ENCODE data around the gene RHOT2. TPM values are rescaled to one million over a fixed set of nuclear protein-coding genes. Genes with fewer than 3 reads are reported as not detected.

The RHOT2 gene
- polyA plus RNA-seq, 1 donor (not counting 4 experiments of a cell fraction or from before 2014, with no cell fraction given): 58.7 TPM

DNA sequence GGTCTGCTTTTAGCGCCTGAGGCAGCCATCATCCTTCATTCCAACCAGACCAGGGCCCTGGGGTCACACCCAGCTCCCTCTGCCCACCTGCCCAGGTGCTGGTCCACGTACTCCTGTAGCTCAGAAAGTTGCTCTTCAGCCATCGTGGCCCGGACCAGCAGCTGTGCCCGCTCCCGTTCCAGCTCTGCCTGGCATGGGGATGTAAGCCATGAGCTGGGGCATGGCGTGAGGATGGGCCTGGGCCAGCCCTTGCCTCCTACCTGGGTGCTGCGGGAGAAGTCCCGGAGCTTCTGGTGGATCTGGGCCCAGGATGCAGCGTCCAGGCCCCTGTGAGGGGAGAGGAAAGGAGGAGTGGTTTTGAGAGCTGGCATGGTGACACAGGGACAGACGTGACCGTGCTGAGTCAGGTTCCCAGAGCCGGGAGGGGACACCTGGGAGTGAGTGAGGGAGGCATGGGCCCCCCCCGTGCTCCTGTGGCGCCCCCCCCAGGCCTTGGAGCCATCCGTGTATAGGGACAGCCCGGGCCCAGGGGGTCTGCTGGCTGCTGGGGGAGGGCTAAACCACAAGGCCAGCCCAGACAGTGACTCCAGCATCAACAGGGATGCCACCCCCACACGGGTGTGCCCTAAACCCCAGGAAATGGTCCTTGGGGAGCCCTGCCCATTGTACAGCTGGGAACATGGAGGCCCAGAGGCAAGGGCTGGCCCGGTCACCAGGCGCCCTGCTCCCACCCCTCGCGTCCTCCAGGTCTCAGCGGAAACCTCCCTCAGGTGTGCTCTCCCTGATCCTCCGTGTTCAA lies 55.1 kb downstream of the RHOT2 start:
- Histone ChIP-seq H3K9ac (ENCODE audit: control insufficient read depth, extremely low read depth, insufficient read depth, low read length) (no peak overlapping the region), H3K4me3 (ENCODE audit: control insufficient read depth in 2 of 3, extremely low read depth in 1 of 3, insufficient read depth in 2 of 3, low read depth in 1 of 3, low read length in 3 of 3) (no peak overlapping the region), H3K9me3 (ENCODE audit: control insufficient read depth, low read depth, low read length) (no peaks in the 10 kb centered on the region), H3K9me1 (ENCODE audit: control insufficient read depth, extremely low read depth, insufficient read depth, low read length) (peaks cover 2% of the 10 kb centered on the region), H3K4me2 (ENCODE audit: control insufficient read depth, extremely low read depth, insufficient read depth, low read depth, low read length) (no peak overlapping the region), H4K20me1 (ENCODE audit: control insufficient read depth, extremely low read depth, insufficient read depth, low read length) (peaks cover 3% of the 10 kb centered on the region), H3K79me2 (ENCODE audit: control insufficient read depth, insufficient read depth, low read length) (no peaks in the 10 kb centered on the region), H3K27ac (ENCODE audit: control insufficient read depth, insufficient read depth, low read length) (no peak overlapping the region), H3K4me1 (ENCODE audit: control insufficient read depth, extremely low read depth, insufficient read depth, low read length) (peaks cover 15% of the 10 kb centered on the region), H2AFZ (ENCODE audit: control insufficient read depth, low read length) (no peak overlapping the region), H3K36me3 (ENCODE audit: control insufficient read depth in 2 of 2, extremely low read depth in 1 of 2, insufficient read depth in 2 of 2, low read length in 2 of 2) (peaks cover 0 to 1% of the 10 kb centered on the region in 2 experiments), H3K27me3 (ENCODE audit: control insufficient read depth, extremely low read depth, insufficient read depth, low read length) (no peaks in the 10 kb centered on the region)
- TF ChIP-seq EZH2 (IDR thresholded peaks at IDR 0.05; ENCODE audit: low read length): no peak
- TF ChIP-seq, protein P1, sequence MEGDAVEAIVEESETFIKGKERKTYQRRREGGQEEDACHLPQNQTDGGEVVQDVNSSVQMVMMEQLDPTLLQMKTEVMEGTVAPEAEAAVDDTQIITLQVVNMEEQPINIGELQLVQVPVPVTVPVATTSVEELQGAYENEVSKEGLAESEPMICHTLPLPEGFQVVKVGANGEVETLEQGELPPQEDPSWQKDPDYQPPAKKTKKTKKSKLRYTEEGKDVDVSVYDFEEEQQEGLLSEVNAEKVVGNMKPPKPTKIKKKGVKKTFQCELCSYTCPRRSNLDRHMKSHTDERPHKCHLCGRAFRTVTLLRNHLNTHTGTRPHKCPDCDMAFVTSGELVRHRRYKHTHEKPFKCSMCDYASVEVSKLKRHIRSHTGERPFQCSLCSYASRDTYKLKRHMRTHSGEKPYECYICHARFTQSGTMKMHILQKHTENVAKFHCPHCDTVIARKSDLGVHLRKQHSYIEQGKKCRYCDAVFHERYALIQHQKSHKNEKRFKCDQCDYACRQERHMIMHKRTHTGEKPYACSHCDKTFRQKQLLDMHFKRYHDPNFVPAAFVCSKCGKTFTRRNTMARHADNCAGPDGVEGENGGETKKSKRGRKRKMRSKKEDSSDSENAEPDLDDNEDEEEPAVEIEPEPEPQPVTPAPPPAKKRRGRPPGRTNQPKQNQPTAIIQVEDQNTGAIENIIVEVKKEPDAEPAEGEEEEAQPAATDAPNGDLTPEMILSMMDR (optimal IDR thresholded peaks at IDR 0.05 in 1 of 3, IDR thresholded peaks at IDR 0.05 in 1 of 3, conservative IDR thresholded peaks at IDR 0.05 in 1 of 3; ENCODE audit: extremely low read depth in 1 of 3, insufficient read depth in 2 of 3, low read length in 3 of 3): no peak
- dilution Hi-C loops (cut with MboI; ENCODE audit: extremely low pct_ligation_motif_present, low sequenced_read_pairs): no loop called here
- FAIRE-seq (no peak), DNase-seq (ENCODE audit: low read depth, low spot score) (no peak)

DNA sequence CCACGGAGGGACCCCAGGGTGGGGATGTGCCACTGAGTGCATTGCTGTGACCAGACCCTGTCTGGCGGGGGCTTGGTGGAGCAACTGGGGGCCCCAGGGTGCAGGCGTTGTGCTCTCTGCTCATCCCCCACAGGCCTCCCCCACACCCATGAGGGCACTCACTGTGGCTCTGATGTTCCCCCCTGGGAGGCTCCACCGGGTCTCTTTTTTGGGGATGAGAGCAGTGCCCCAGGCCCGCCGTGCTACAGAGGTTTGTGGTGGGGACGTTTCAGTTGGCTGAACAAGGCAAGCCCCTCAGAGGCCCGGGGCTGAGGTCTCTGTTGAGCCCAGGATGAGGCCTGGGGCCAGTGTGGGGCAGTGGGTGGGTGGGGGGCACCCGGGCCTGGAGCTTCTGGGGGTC lies 55.8 kb downstream of the RHOT2 start:
- peaks cover 0 to 1% of the 10 kb centered on the region in 2 experiments for H3K36me3 ChIP-seq (ENCODE audit: control insufficient read depth in 2 of 2, extremely low read depth in 1 of 2, insufficient read depth in 2 of 2, low read length in 2 of 2)
- H3K4me1 ChIP-seq (ENCODE audit: control insufficient read depth, extremely low read depth, insufficient read depth, low read length): peaks cover 15% of the 10 kb centered on the region
- FAIRE-seq (no peak), DNase-seq (ENCODE audit: low read depth, low spot score) (no peak)
- H3K9me1 ChIP-seq (ENCODE audit: control insufficient read depth, extremely low read depth, insufficient read depth, low read length): peaks cover 2% of the 10 kb centered on the region
- no peak overlapping the region for H3K4me2 ChIP-seq (ENCODE audit: control insufficient read depth, extremely low read depth, insufficient read depth, low read depth, low read length)
- H3K9ac ChIP-seq (ENCODE audit: control insufficient read depth, extremely low read depth, insufficient read depth, low read length): no peak overlapping the region
- H2AFZ ChIP-seq (ENCODE audit: control insufficient read depth, low read length): no peak overlapping the region
- peaks cover 3% of the 10 kb centered on the region for H4K20me1 ChIP-seq (ENCODE audit: control insufficient read depth, extremely low read depth, insufficient read depth, low read length)
- H3K4me3 ChIP-seq (ENCODE audit: control insufficient read depth in 2 of 3, extremely low read depth in 1 of 3, insufficient read depth in 2 of 3, low read depth in 1 of 3, low read length in 3 of 3): no peak overlapping the region
- dilution Hi-C loops (cut with MboI; ENCODE audit: extremely low pct_ligation_motif_present, low sequenced_read_pairs): no loop called here
- no peak for TF ChIP-seq EZH2 (IDR thresholded peaks at IDR 0.05; ENCODE audit: low read length)
- TF ChIP-seq, protein P1 (optimal IDR thresholded peaks at IDR 0.05 in 1 of 3, IDR thresholded peaks at IDR 0.05 in 1 of 3, conservative IDR thresholded peaks at IDR 0.05 in 1 of 3; ENCODE audit: extremely low read depth in 1 of 3, insufficient read depth in 2 of 3, low read length in 3 of 3): no peak
- no peaks in the 10 kb centered on the region for H3K79me2 ChIP-seq (ENCODE audit: control insufficient read depth, insufficient read depth, low read length)
- no peaks in the 10 kb centered on the region for H3K9me3 ChIP-seq (ENCODE audit: control insufficient read depth, low read depth, low read length)
- H3K27me3 ChIP-seq (ENCODE audit: control insufficient read depth, extremely low read depth, insufficient read depth, low read length): no peaks in the 10 kb centered on the region
- H3K27ac ChIP-seq (ENCODE audit: control insufficient read depth, insufficient read depth, low read length): no peak overlapping the region

Other genes starting within 250 kb of the RHOT2 start
- 6.0 to 10.0 TPM (median 6.4 TPM) in 3 replicates for gene RAB11FIP3, start 242.5 kb upstream of the RHOT2 start, polyA plus RNA-seq
- gene CAPN15, start 140.4 kb upstream of the RHOT2 start, polyA plus RNA-seq: 7.9 to 15.1 TPM (median 10.7 TPM) in 3 replicates
- gene PRR35, start 107.7 kb upstream of the RHOT2 start, polyA plus RNA-seq: not detected in 3 replicates
- 0.09 to 0.22 TPM (median 0.10 TPM) in 3 replicates for gene NHLRC4, start 101.1 kb upstream of the RHOT2 start, polyA plus RNA-seq
- gene PIGQ, start 98.2 kb upstream of the RHOT2 start, polyA plus RNA-seq: 11.2 to 23.3 TPM (median 16.7 TPM) in 3 replicates
- gene RAB40C, start 78.1 kb upstream of the RHOT2 start, polyA plus RNA-seq: 4.0 to 12.3 TPM (median 4.2 TPM) in 3 replicates
- 0.01 to 0.04 TPM in 2 of 3 replicates, not detected in the other for gene WFIKKN1, start 37.1 kb upstream of the RHOT2 start, polyA plus RNA-seq
- gene METTL26, start 31.8 kb upstream of the RHOT2 start, polyA plus RNA-seq: 46.9 to 65.8 TPM (median 49.4 TPM) in 3 replicates
- 5.9 to 14.5 TPM (median 8.1 TPM) in 3 replicates for gene MCRIP2, start 26.3 kb upstream of the RHOT2 start, polyA plus RNA-seq
- gene WDR90, start 18.8 kb upstream of the RHOT2 start, polyA plus RNA-seq: 5.9 to 9.2 TPM (median 8.2 TPM) in 3 replicates
- 0.58 to 2.7 TPM (median 0.71 TPM) in 3 replicates for gene RHBDL1, start 7.5 kb downstream of the RHOT2 start, polyA plus RNA-seq
- gene STUB1, start 12.3 kb downstream of the RHOT2 start, polyA plus RNA-seq: 124 to 153 TPM (median 144 TPM) in 3 replicates
- 17.8 to 29.7 TPM (median 20.1 TPM) in 3 replicates for gene JMJD8, start 16.2 kb downstream of the RHOT2 start, polyA plus RNA-seq
- gene WDR24, start 22.3 kb downstream of the RHOT2 start, polyA plus RNA-seq: 1.2 to 2.7 TPM (median 2.1 TPM) in 3 replicates
- gene FBXL16, start 37.7 kb downstream of the RHOT2 start, polyA plus RNA-seq: 0.45 to 3.0 TPM (median 0.81 TPM) in 3 replicates
- 27.1 to 171 TPM (median 42.1 TPM) in 3 replicates for gene METRN, start 47.0 kb downstream of the RHOT2 start, polyA plus RNA-seq
- 5.6 to 13.7 TPM (median 8.2 TPM) in 3 replicates for gene ANTKMT, start 53.0 kb downstream of the RHOT2 start, polyA plus RNA-seq
- gene CCDC78, start 58.3 kb downstream of the RHOT2 start, polyA plus RNA-seq: 2.0 to 4.1 TPM (median 2.5 TPM) in 3 replicates
- 6.8 to 30.7 TPM (median 8.0 TPM) in 3 replicates for gene HAGHL, start 59.0 kb downstream of the RHOT2 start, polyA plus RNA-seq
- 20.1 to 31.8 TPM (median 24.9 TPM) in 3 replicates for gene CIAO3, start 72.9 kb downstream of the RHOT2 start, polyA plus RNA-seq
- gene MSLN, start 92.6 kb downstream of the RHOT2 start, polyA plus RNA-seq: 8.5 to 12.7 TPM (median 11.7 TPM) in 3 replicates
- gene RPUSD1, start 120.2 kb downstream of the RHOT2 start, polyA plus RNA-seq: 11.9 to 30.3 TPM (median 19.3 TPM) in 3 replicates
- 5.7 to 6.7 TPM (median 5.7 TPM) in 3 replicates for gene CHTF18, start 120.5 kb downstream of the RHOT2 start, polyA plus RNA-seq
- not detected in 3 replicates for gene GNG13, start 132.6 kb downstream of the RHOT2 start, polyA plus RNA-seq

Measured in keratinocyte (primary cell).